NB4 (cell line): Measurements from ENCODE around the gene SV2B.

Experiments used
- CTCF ChIP-seq: IDR thresholded peaks from one replicate; pipeline ENCODE4 v1.5.1; 2012; ENCODE audit warnings: low read depth, low read length
- MAX ChIP-seq: IDR thresholded peaks from 2 replicates; pipeline ENCODE4 v1.6.1; 2011; ENCODE audit warnings: low read depth, low read length
- MYC ChIP-seq: IDR thresholded peaks from 2 replicates; pipeline ENCODE4 v1.6.1; 2011; ENCODE audit warnings: low read depth, low read length
- POLR2A ChIP-seq: IDR thresholded peaks from 2 replicates; pipeline ENCODE4 v1.6.1; 2011; ENCODE audit warnings: mild to moderate bottlenecking; ENCODE audit not compliant: insufficient read length; ENCODE audit errors: extremely low read depth

GRCh38 chr15:91171334-91171733 lies 71.3 kb downstream of the SV2B start:
- TF ChIP-seq MAX, result no peak
- no peak for TF ChIP-seq POLR2A
- TF ChIP-seq CTCF, result no peak
- no peak for TF ChIP-seq MYC
